CD4-positive, alpha-beta T cell treated with Interleukin-15 for 4 hours (primary cell): ENCODE results near the gene NT5M.

Source experiments
- DNase-seq: peaks from one replicate; pipeline ENCODE4 v3.0.0-alpha.2; 2020; ENCODE audit warnings: low spot score

NT5M gene

DNA sequence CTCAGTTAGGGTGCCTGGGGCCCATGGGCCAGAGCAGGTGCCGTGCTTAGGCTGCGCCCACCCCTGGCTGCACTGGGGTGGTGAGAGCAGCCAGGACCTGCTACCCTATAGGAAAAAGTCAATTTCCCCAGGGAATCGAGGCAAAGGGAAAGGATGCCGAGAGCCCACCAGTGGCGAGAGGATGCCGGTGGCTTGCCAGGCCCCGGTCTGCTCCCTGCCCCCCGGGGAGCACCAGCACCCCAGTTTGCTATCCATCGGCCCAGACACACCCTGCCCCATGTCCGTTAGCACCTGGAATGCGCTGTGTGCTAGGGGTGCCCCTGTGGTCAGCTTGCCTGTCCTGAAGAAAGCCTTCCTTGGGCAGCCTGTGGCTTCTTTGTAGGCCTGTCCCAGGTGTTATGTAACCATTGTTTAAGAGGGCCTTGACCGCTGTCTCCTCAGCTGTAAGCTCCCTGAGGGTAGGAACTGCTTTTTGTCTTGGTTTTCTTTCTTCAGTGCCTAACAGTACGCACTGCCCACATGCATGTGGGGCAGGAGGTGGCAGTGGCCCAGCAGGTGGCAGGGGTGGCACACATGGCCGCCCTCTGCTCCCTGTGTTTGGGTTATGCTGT is 40.8 kb downstream of the NT5M start:
- DNase-seq, result no peak

DNA sequence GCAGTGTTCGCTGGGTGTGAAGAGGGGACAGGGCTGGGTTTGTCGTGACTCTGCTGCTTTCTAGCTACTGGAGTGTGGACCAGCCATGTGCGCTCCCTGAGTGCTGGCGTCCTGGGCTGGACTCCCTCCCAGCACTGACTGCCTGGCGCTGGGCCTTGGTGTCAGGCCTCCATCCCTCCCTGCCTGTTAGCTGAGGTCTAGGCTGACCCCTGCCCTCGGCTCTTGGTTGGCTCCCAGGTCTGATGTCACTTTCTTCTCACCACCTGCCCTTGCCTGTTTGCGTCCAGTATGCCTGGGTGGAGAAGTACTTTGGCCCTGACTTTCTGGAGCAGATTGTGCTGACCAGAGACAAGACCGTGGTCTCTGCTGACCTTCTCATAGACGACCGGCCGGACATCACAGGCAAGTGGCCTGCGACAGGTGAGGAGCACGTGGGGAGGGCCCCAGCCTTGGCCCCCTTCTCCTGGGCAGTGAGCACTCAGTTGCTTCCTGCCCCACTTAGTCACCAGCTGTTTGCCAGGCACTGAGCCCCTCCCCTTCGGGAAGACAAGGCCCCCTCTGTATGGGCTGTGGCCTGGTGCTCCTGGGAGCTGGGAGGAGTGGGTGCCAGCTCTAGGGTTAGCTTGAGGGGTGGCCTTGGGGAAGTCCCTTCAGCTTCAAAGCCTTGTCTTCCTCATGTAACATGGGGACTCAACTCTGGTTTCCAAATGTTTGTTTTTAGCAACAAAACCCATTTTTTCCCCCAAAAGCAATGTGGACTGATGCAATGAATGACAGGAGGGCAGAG is 41.5 kb downstream of the NT5M start:
- DNase-seq, result no peak

DNA sequence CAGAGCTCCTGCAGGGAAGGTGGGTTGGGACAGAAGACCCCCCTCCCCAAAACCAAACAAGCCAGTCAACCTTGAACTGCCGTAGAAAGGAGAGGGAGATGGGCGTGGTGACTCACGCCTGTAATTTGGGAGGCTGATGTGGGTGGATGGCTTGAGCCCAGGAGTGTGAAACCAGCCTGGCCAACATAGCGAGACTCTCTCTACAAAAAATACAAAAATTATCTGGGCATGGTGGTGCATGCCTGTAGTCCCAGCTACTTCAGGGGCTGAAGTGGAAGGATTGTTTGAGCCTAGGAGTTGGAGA is 42.1 kb downstream of the NT5M start:
- no peak for DNase-seq

DNA sequence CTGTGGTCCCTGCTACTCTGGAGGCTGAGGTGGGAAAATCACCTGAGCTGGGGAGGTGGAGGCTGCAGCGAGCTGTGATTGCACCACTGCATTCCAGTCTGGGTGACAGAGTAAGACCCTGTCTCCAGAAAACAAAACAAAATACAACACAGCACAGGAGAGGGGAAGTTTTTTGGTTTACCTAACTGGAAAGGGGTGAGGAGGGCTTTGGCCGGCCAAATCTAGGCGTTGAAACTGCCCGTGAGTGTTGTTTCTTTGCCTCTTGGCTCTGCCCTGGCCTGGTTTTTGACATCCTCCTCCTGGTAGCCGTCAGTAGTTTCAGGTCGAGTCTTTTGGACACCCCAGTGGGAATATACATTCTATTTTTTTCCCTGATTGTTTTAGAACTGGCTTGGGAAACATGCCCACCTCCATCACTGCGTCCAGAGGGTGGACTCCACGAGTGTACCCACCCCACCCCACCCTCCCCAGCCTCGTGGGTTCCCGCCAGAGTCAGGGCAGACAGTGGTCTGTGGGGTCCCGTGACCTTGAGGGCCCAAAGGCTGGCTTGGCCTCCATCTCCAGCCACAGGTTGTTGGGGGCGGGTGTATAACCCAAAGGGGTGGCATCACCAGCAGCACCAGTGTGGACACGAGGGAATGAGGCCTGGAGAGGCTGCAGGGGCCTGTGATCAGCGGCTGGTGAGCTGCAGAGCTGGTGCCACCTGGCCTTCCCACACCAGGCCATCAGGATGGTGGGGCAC is 42.7 kb downstream of the NT5M start:
- DNase-seq, result no peak

DNA sequence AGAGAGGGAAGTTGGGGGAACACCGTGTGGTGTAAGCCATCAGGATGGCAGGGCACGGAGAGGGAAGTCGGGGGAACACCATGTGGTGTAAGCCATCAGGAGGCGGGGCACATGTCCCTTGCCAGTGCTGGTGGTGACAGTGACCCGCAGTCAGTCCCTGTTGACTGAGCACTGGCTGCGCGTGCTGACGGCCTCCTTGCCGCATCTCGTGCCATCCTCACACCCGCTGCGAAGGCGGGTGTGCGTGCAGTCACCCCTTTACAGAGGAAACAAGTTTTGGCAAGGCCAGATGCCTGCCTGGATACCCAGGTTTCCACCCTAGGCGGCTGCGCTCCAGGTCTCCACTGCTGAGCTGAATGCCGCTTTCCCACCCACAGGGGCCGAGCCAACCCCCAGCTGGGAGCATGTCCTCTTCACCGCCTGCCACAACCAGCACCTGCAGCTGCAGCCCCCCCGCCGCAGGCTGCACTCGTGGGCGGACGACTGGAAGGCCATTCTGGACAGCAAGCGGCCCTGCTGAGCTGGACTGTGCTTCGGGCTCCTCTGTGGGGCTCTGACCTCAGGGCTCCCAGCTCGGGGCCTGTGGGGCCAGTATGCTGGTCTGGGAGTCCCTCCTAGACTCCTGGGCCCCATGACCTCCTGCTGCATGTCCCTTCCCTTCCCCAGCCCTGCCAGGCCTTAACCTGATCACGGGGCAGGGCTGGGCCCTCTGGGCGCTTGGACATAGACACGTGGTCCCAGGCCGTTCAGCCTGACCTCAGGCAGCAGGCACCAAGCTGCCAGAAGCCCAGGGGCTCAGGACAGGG is 43.5 kb downstream of the NT5M start:
- no peak for DNase-seq

DNA sequence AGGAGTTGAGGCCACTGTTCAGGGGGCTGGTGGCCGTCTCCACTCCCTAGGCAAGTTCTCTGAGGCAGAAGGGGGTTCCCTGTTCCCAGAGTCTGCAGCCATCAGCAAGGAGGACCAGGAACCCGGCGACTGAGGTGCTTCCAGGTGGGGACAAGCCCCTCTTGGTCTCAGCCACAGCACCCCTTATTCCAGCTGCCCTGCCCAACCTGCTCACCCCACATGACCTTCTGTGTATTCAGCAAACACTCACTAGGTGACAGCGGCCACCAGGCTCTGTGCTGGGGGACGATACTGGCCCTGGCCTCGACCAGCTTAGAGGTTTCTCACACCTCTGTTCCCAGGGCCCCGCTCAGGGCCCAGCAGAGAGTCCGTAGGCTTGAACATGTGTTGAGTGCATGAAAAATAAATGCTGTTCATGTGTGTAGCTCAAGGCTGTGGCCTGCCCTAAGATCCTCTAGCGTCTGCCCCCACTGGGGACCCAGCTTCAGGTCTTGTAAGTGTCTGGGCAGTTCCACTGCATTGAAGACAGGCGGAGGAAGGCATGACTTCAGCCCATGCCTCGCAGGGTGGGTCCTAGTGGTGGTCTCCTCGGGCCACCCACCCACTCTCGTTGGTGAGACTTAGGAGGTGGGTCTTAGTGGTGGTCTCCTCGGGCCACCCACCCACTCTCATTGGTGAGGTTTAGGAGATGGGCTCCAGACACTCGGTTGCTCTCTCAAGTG is 44.2 kb downstream of the NT5M start:
- no peak for DNase-seq

DNA sequence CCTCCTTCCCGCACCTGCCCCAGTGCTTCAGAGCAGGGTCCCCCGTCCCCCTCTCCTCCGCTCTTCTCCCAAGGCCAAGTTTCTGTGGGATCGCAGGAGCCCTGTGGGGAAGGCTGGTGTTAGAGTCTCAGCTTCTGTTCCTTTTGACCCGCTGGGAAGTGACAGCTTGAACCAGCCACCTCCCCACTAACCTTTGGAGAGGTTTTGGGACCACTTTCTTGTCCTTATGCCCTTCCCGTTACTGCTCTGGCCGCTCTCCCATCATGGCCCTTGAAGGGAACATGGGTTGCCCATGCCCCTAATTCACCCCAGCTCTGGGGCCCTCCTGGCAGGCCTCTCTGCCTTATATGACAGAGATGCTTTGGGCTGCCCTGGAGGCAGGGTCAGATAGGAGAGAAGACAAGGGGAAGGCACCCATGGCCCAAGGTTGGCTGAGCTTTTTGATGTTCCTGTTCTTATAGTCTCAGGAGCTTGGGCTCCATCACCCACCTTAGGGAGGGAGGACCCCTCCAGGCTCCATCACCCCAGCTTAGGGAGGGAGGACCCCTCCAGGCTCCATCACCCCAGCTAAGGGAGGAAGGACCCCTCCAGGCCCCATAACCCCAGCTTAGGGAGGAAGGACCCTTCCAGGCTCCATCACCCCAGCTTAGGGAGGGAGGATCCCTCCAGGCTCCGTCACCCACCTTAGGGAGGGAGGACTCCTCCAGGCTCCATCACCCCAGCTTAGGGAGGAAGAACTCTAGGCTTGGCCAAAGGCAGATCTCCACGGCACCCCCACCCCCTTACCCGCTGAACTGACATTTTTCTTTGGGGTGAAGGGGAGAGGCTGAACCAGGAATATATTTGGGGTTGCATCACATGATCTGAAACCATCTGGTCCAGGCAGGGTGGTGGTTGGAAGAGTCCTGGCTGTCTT is 45.0 kb downstream of the NT5M start:
- no peak for DNase-seq

DNA sequence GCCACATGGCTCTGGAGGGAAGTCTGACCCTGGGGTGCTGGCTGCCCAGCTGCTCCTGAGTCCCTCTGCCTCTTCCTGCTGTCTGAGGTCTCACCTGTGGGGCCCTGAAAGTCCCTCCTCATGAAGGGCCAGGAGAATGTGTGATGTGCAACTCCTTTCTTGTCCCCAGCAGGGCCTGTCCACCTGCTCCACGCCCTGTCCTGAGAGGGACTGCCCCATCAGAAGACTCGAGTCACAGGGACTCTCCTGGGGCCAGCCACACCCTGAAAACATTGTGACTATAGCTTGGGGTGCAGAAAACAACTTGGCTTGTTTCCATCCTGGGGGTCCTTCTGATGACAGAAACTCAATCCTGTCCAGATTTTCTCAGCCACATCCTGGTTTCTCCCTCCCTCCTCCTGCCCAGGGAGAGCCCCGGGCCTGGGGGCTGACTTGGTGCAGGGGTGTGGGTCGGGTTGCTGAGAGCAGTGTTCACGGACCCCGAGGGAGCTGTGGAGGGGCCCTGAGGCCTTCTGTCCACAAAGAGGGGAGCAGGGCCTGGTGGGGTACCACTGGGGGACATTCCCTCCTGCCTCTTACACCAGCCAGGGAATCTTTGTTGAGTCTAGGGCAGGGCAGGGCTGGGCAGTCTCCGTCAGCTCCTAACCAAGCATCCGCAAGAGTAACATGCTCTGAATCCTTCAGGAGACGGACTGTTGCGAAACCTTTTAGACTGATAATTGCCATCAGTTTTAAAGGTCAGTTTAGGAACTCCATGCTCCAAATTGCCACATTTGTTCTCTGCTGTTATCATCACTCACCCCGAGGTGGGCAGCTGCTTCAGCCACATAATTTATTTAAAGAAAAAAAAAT is 45.9 kb downstream of the NT5M start:
- no peak for DNase-seq

DNA sequence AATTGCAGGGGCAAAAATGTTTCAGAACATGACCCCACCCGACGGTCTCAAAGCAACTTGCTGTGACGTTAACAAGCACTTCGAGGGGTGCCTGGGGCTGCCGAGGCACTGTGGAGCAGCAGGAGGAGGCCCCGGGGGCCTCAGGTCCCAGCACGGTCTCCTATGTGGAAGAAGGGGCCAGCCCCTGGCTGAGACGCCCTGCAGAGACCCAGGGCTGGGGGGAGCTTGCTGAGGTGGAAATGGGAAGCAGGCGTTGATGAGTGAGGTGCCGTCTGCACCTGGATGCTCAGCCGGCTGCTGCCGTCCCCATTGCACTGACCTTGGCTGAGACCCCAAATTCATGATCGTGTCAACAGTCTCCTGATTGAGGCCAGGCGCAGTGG is 46.5 kb downstream of the NT5M start:
- DNase-seq, result no peak

DNA sequence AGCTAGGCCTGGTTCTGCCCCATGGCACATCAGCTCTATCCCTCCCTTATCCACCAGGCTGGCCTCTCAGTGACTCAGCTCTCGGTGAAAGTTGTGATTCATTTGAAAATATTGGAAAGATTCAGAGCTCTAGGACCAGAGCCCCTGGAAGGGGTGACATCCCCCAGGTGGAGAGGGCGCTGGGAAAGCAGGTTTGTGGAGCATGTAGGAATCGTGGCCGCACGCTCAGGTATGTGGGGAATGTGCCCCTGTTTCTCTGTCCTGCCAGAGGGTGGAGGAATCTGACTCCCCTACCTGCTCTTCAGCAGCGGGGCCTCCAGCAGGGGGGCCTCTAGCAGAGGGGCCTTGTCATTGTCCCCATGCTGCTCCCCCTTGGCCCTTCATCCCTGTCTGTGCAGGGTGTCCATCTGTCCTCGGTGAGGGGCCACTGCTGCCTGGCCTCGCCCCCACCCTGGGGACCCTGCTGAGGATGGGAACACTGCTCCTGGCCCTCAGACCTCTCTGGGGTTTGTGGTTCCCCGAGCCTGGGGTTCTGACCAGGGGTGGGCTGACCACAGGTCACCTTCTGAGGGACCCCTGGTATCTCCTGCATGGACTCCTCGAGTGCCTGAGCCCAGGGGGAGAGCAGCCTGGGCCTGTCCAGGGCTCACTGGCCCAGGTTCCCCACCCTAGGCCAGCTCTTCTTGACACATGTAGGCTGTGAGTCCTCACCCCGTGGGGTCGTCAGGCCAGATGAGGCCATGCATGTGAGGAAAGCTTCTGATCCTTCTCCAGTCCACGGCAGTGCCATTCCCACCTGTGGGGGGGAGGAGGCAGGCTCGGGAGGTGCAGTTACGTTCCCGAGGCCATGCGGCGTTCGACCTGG is 47.5 kb downstream of the NT5M start:
- no peak for DNase-seq

DNA sequence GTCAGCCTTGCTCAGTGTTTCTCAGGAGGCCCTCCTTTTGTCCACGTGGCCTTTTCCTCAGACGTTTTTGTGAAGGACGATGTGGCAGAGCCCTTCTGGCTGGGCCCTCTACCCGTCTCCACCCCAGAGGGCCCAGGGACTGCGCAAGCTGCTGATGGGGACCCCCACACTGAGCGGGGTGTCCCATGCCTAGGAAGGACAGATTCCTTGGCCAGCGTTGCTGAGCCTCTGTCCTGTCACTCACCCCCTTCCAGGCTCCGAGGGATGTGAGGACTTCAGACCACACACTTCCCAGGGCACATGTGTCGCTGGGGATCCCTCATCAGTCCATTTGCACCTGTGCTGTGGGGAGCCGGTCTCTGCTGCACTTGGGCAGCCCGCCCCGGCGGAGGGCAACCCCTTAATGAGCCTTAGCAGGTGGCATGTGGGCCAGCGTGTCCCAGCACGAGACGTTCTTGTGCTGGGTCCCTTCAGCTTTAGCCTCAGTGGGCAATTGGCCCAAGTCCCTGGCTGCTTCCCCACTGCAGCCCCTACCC is 48.3 kb downstream of the NT5M start:
- no peak for DNase-seq

DNA sequence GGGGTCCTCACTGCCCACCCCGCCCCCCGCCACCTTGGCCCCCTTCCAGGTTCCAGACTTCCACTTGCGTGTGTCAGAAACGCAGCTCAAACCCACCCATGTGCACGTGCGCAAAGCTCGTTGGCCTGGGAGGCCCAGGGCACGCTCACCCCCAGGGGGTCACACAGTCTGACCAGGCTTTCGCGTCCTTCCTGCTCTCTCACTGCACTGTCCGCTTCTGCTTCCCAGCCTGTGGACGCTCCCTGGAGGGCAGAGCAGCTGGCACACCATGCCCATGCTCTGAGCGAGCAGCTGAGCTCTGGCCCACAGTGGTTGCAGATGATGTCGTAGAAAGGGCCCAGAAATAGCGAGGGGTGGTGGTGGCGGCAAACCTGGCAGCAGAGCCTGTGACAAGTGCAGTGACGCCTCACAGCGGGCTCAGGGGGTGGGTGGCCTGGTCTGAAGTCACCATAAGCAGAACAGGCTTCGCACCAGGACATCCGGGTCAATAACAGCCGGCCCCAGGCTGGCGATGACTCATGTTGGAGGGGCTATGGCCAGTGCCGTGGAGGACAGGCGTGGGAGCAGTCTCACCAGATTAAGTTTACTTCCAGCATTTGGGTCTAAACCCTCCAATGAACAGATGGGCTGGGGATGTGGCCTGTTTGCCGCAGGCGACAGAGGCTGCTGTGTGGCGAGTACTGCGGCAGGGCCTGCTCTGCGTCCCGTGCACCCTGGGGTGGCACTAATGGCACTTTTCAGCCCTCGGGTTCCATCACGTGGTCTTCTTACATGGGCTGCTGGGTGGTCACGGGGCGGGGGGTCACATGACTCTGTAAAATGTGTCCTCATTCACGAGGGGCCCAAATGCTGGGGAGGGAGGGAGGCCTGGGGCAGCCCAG is 49.0 kb downstream of the NT5M start:
- no peak for DNase-seq

DNA sequence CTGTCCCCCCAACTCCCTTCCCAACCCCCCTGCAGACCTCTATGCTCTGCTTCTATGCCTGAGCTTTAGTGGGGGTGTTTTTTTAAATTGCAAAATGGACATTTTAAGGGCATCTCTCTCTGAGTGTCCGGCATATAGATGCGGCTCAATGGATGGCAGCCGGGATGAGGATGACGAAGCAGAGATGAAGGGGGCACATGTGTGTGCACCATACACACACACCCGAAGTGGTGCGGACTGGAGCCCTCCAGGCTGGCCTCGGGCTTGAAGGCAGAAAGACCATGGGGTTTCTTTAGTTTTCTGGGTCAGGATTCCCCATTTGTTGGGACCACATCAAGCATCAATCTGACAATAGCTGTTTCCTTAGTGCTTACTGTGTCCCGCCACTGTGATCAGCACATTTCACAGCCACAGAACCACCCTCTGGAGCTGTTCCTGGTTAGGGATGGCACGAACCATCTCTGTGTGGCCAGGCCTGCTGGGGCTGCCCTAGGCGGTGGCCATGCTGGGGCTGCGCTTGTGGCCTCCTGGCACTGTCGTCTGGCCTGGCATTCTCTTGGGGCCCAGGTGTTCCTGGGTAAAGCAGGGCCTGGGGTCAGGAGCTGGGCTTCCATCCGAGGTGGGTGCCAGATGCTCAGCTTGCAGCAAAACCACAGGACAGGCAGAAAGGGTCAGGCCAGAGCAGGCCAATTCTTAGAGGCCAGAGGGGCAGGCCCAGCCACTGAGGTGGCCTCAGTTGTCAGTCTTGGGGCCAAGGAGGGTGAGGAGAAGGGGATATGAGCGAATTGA is 49.9 kb downstream of the NT5M start:
- DNase-seq, result no peak

DNA sequence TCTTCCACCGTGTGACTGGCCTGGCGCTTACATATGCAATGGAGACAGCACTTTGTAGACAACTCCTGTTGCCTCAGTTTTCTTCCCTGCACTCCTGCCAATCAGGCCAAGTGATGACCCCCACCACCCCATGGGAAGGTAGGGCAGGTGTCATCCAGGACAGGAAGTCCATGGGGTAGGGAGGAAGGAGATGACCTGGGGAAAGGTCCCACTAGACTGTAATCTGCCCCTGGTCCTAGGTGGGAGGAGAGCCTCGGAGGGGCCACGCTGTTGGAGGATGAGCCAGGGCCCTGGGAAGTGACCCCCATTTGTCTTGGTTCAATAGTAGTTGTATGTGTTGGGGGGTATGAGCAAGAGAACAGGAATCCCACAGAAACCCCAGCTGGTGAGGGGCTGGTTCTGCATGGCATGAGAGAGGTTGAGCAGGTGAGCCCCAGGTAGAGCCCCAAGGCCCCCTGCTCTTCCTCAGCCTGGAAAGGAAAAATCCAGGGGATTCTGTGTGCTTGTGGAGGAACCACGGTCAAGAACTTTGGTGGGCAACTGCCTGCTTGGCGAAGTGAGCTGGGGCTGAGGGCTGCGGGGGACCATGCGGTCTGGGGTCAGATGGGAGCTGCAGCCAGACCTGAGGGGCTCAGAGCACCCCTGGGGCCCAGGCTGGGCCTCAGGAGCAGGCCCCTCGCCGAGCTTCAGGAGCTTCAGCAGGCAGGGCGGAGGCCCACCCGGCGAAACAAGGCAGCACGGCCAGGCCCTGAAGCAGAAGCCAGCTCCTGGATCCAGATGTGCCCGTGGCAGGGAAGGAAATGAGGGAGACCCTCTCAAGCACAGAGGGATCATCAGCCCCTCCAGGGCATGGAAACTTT is 50.7 kb downstream of the NT5M start:
- no peak for DNase-seq

DNA sequence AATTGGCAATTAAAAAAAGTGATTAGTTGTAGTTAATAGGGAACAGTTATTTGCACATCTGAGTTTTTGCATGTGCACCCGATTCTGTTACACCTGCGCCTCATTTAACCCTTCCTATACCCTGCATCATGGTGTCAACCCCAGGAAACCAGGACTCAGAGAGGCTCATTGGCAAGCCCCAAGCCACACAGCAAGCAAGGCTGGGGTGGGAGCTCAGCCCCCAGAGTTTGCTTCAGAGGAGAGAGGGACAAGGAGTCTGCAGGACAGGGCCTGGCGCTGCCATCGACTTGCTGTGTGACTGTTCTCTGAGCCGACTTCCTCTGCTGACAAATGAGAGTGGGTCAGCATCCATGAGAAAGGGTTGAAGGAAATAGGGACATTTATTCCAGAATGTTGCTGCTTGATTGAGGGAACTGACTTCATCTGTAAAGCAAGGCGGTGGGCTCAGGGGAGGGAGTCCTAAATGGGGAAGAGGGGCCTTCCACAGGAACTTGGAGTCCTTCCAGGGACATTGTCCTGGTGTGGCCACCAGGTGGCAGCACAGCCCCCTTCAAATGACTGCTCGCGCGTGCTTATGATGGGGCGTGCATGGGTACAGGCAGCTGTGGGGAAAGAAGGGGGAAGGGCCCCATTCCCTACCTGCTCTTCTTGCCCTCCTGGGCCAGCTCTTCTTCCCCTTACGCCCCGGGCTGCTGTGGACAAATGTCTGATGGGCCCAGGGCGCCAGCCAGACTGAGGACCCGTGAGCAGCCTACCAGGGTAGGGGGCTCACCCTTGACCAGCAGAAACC is 51.6 kb downstream of the NT5M start:
- peak; percentile 74 for DNase-seq
